Uterus (tissue), 4 donors: ENCODE measurements around the gene COG3. TPM values are rescaled to one million over a fixed set of nuclear protein-coding genes. Genes with fewer than 3 reads are reported as not detected.

ENCODE experiments used
- DNase-seq, 2 donors: peaks; one replicate each; pipeline ENCODE4 v3.0.0-alpha.2; 2019 to 2020
- H3K27ac ChIP-seq, 2 donors: fragments of 200-600 bp; sonication (generic); 1 replicate in 1 of 2; 2 replicates in 1 of 2; pipeline ENCODE4 v1.5.1; 2016 to 2018
- H3K27me3 ChIP-seq, 2 donors: fragments of 200-600 bp; sonication (generic); one replicate each; pipeline ENCODE4 v1.5.1; 2018 to 2019; ENCODE audit warnings: control low read depth in 1 of 2
- H3K36me3 ChIP-seq, 2 donors: fragments of 200-600 bp; sonication (generic); one replicate each; pipeline ENCODE4 v1.5.1; 2019; ENCODE audit warnings: control low read depth in 1 of 2
- H3K4me1 ChIP-seq, 2 donors: fragments of 200-600 bp; sonication (generic); one replicate each; pipeline ENCODE4 v1.5.1; 2018 to 2019; ENCODE audit warnings: control low read depth in 1 of 2
- H3K4me3 ChIP-seq, 2 donors: fragments of 200-600 bp; sonication (generic); 1 replicate in 1 of 2; 2 replicates in 1 of 2; pipeline ENCODE4 v1.5.1; 2018 to 2019; ENCODE audit warnings: mild to moderate bottlenecking in 1 of 2
- H3K9me3 ChIP-seq, 2 donors: fragments of 200-600 bp; sonication (generic); one replicate each; pipeline ENCODE4 v1.5.1; 2019; ENCODE audit warnings: control low read depth in 1 of 2
- POLR2A ChIP-seq, 2 donors: fragments of 450-650 bp; IDR thresholded peaks; one replicate each; pipeline ENCODE4 v1.6.1; 2016; ENCODE audit warnings: antibody characterized with exemption in 2 of 2, mild to moderate bottlenecking in 1 of 2, moderate library complexity in 1 of 2
- intact Hi-C: fragments of 100-400 bp; cut with DNase I; formaldehyde crosslinking; loops from one replicate; pipeline ENCODE4 v1.15.1; 2023; ENCODE audit warnings: low total_unique reads
- total RNA-seq, 4 donors: library from RNA; depleted of rRNA in 3 of 4; stranded (reverse); fragments of >200 nt in 3 of 4; gene quantifications; one replicate each; pipeline versions ENCODE4 v1.1.0 to v1.2.4, GENCODE V29; 2014 to 2023
- TF ChIP-seq, protein P1 (sequence below), 4 experiments: fragments of 200-600 bp in 2 of 4; fragments of 450-650 bp in 2 of 4; sonication (generic) in 2 of 4; IDR thresholded peaks; one replicate each; pipeline ENCODE4 v1.5.1; 2016 to 2019; ENCODE audit warnings: antibody characterized with exemption in 4 of 4, mild to moderate bottlenecking in 2 of 4, moderate library complexity in 1 of 4
- donor health status: DM: yes; HTN: yes; CAD: no.

The COG3 gene
- total RNA-seq, 4 donors from 2014 or later: 26.2 to 57.4 (median 36.5) TPM

DNA sequence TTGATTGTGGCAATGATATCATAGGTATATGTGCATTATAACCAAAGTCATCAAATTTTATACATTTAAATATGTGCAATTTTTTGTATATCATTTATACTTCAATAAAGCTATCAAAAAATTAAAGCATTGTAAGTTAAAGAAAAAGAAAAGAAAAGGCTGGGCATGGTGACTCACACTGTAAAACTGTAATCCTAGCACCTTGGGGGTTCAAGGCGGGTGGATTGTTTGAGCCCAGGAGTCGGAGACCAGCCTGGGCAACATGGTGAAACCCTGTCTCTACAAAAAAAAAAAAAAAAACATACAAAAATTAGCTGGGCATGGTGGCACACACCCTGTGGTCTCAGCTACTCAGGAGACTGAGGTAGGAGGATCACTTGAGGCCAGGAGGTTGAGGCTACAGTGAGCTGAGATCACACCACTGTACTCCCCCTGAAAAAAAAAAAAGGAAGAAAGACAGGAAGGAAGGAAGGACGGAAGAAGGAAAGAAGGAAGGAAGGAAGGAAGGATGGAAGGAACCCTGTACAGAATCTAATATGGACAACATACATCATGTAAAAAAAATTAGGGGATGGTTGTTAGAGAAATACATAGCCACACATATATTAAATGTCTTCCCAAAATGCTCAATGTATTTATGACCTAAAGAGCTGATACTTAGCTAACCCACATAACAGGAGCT, 24.8 kb upstream of the COG3 start:
- Histone ChIP-seq H3K9me3 (no peaks in the 10 kb centered on the region), H3K4me3 (no peak overlapping the region), H3K4me1 (no peaks in the 10 kb centered on the region), H3K27ac (no peak overlapping the region), H3K27me3 (no peaks in the 10 kb centered on the region), H3K36me3 (no peaks in the 10 kb centered on the region)
- no peak for DNase-seq
- intact Hi-C loops: no loop called here
- TF ChIP-seq POLR2A (IDR thresholded peaks at IDR 0.05): no peak
- TF ChIP-seq, protein P1, sequence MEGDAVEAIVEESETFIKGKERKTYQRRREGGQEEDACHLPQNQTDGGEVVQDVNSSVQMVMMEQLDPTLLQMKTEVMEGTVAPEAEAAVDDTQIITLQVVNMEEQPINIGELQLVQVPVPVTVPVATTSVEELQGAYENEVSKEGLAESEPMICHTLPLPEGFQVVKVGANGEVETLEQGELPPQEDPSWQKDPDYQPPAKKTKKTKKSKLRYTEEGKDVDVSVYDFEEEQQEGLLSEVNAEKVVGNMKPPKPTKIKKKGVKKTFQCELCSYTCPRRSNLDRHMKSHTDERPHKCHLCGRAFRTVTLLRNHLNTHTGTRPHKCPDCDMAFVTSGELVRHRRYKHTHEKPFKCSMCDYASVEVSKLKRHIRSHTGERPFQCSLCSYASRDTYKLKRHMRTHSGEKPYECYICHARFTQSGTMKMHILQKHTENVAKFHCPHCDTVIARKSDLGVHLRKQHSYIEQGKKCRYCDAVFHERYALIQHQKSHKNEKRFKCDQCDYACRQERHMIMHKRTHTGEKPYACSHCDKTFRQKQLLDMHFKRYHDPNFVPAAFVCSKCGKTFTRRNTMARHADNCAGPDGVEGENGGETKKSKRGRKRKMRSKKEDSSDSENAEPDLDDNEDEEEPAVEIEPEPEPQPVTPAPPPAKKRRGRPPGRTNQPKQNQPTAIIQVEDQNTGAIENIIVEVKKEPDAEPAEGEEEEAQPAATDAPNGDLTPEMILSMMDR (IDR thresholded peaks at IDR 0.05): no peak

- Histone ChIP-seq H3K4me1 (no peaks in the 10 kb centered on the region), H3K27me3 (no peaks in the 10 kb centered on the region), H3K36me3 (no peaks in the 10 kb centered on the region), H3K4me3 (no peak overlapping the region), H3K27ac (no peak overlapping the region), H3K9me3 (no peaks in the 10 kb centered on the region)
- TF ChIP-seq, protein P1 (IDR thresholded peaks at IDR 0.05): no peak
- no peak for TF ChIP-seq POLR2A (IDR thresholded peaks at IDR 0.05)
- intact Hi-C loops: no loop called here
- DNase-seq: no peak
Measured at GRCh38 chr13:45441633-45442032, 23.1 kb upstream of the COG3 start.

GRCh38 chr13:45445053-45445452, 19.7 kb upstream of the COG3 start:
- H3K4me1 ChIP-seq: no peaks in the 10 kb centered on the region
- no peaks in the 10 kb centered on the region for H3K36me3 ChIP-seq
- TF ChIP-seq, protein P1 (IDR thresholded peaks at IDR 0.05): no peak
- no peak for TF ChIP-seq POLR2A (IDR thresholded peaks at IDR 0.05)
- H3K4me3 ChIP-seq: no peak overlapping the region
- intact Hi-C loops: no loop called here
- H3K27me3 ChIP-seq: no peaks in the 10 kb centered on the region
- no peak for DNase-seq
- no peak overlapping the region for H3K27ac ChIP-seq
- H3K9me3 ChIP-seq: no peaks in the 10 kb centered on the region

DNA sequence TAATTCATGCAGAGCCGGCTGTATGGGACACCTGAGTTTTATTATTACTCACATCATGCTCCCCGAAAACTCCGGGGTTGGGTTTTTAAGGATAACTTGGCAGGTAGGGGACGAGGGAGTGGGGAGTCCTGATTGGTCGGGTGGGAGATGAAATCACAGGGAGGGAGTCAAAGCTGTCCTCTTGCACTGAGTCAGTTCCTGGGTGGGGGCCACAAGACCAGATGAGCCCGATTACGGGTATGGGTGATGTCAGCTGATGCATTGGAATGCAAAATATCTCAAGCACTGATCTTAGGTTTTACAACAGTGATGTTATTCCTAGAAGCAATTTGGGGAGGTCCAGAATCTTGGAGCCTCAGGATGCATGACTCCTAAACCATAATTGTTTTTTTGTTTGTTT, 18.6 kb upstream of the COG3 start:
- DNase-seq: no peak
- Histone ChIP-seq H3K9me3 (no peaks in the 10 kb centered on the region), H3K36me3 (no peaks in the 10 kb centered on the region), H3K4me1 (no peaks in the 10 kb centered on the region), H3K27me3 (no peaks in the 10 kb centered on the region), H3K27ac (no peak overlapping the region), H3K4me3 (no peak overlapping the region)
- TF ChIP-seq, protein P1 (IDR thresholded peaks at IDR 0.05): no peak
- TF ChIP-seq POLR2A (IDR thresholded peaks at IDR 0.05): no peak
- intact Hi-C loops: no loop called here

DNA sequence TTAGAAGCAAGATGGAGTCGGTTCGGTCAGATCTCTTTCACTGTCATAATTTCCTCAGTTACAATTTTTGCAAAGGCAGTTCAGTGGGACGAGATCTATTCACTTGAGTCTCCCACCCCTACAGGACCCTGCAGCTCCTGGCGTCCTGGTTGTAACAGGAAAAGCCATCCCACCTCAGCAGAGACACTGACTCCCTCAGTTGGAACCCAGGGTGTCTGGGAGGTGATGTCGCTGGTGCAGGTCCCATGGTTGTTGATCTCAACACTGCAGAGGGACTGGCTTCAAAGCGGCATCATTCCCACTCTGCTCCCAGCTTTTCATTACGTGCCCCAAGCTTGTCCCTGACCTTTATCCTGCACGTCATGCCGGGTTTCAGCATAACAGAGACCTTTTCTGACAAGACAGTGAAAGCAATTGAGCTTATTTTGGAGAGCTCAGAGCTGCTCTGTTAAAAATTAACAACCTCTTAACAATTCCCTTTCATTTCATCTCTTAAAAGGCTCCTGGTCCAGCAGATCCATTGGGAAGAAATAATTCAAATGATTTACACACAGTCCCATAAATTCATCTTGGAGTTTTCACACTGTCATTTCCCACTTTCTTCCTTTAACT, 17.6 kb upstream of the COG3 start:
- no peaks in the 10 kb centered on the region for H3K36me3 ChIP-seq
- H3K4me3 ChIP-seq: no peak overlapping the region
- no peaks in the 10 kb centered on the region for H3K27me3 ChIP-seq
- no peaks in the 10 kb centered on the region for H3K9me3 ChIP-seq
- intact Hi-C loops: no loop called here
- DNase-seq: no peak
- TF ChIP-seq, protein P1 (IDR thresholded peaks at IDR 0.05): no peak
- no peak for TF ChIP-seq POLR2A (IDR thresholded peaks at IDR 0.05)
- no peak overlapping the region for H3K27ac ChIP-seq
- H3K4me1 ChIP-seq: no peaks in the 10 kb centered on the region
